ENCODE measurements around the gene COX7A2. TPM values are rescaled to one million over a fixed set of nuclear protein-coding genes. Genes with fewer than 3 reads are reported as not detected.

COX7A2 gene
- total RNA-seq, 6 experiments from 2014 or later, result 159 to 345 (median 218) TPM

GRCh38 chr6:75204217-75204958, 39.2 kb downstream of the COX7A2 start:
- peaks cover 7 to 41% of the 10 kb centered on the region in 2 donors for H3K27me3 ChIP-seq
- DNase-seq, result peak in 2 of 3 donors; percentile 66 to 68
- no peak for TF ChIP-seq POLR2A (IDR thresholded peaks at IDR 0.05)
- TF ChIP-seq, protein P1, sequence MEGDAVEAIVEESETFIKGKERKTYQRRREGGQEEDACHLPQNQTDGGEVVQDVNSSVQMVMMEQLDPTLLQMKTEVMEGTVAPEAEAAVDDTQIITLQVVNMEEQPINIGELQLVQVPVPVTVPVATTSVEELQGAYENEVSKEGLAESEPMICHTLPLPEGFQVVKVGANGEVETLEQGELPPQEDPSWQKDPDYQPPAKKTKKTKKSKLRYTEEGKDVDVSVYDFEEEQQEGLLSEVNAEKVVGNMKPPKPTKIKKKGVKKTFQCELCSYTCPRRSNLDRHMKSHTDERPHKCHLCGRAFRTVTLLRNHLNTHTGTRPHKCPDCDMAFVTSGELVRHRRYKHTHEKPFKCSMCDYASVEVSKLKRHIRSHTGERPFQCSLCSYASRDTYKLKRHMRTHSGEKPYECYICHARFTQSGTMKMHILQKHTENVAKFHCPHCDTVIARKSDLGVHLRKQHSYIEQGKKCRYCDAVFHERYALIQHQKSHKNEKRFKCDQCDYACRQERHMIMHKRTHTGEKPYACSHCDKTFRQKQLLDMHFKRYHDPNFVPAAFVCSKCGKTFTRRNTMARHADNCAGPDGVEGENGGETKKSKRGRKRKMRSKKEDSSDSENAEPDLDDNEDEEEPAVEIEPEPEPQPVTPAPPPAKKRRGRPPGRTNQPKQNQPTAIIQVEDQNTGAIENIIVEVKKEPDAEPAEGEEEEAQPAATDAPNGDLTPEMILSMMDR (IDR thresholded peaks at IDR 0.05), result peak; percentile 61 to 67 (median 63)
- H3K4me3 ChIP-seq, result peak overlapping the region; percentile 14 to 37 (median 20)
- H3K36me3 ChIP-seq, result no peaks in the 10 kb centered on the region
- intact Hi-C loops (cut with DNase I), result no loop called here
- 3% methylated on average over 35 of the region's 35 CpGs for WGBS (ENCODE audit: insufficient coverage, low coverage, low lambda C conversion rate, missing lambda C conversion rate)
- no peaks in the 10 kb centered on the region for H3K9me3 ChIP-seq
- peak; percentile 45 to 61 (median 52) for ATAC-seq
- H3K27ac ChIP-seq, result no peak overlapping the region
- peaks cover 0 to 38% (median 3%) of the 10 kb centered on the region in 4 donors for H3K4me1 ChIP-seq

GRCh38 chr6:75203721-75204120, 39.9 kb downstream of the COX7A2 start:
- TF ChIP-seq, protein P1 (IDR thresholded peaks at IDR 0.05), result no peak
- TF ChIP-seq POLR2A (IDR thresholded peaks at IDR 0.05), result no peak
- H3K4me3 ChIP-seq, result no peak overlapping the region
- 11% methylated on average over 5 of the region's 5 CpGs for WGBS (ENCODE audit: insufficient coverage, low coverage, low lambda C conversion rate, missing lambda C conversion rate)
- peaks cover 7 to 44% of the 10 kb centered on the region in 2 donors for H3K27me3 ChIP-seq
- DNase-seq (no peak), ATAC-seq (no peak)
- no peaks in the 10 kb centered on the region for H3K9me3 ChIP-seq
- H3K36me3 ChIP-seq, result no peaks in the 10 kb centered on the region
- intact Hi-C loops (cut with DNase I), result no loop called here
- no peak overlapping the region for H3K27ac ChIP-seq
- H3K4me1 ChIP-seq, result peaks cover 0 to 37% (median 3%) of the 10 kb centered on the region in 4 donors

DNA sequence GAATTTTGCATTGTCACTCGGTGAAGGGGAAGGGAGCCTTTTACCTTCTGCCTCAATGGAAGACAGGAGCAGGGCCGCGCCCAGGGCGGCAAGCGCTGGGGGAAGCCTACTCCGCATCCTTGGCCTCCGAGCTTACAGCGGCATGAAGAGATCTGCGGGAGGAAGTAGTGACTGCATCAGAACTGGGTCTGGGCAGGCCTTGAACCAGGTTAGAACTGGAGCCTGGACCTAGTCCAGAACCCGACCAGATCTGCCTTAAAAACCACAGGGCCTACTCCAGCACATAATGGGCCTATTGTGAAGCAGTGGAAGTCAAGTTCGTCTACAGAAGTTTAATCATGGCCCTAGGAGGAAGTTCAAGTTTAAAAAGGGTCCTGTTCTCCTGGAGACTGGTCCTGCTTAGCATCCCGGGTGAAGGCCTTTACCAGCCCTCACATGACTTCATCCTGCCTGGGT, 40.9 kb downstream of the COX7A2 start:
- H3K27me3 ChIP-seq, result peaks cover 7 to 44% of the 10 kb centered on the region in 2 donors
- H3K27ac ChIP-seq, result no peak overlapping the region
- no peak for DNase-seq
- no peak overlapping the region for H3K4me3 ChIP-seq
- H3K9me3 ChIP-seq, result no peaks in the 10 kb centered on the region
- peaks cover 0 to 30% (median 3%) of the 10 kb centered on the region in 4 donors for H3K4me1 ChIP-seq
- ATAC-seq, result no peak
- no peaks in the 10 kb centered on the region for H3K36me3 ChIP-seq
- intact Hi-C loops (cut with DNase I), result no loop called here
- TF ChIP-seq POLR2A (IDR thresholded peaks at IDR 0.05), result no peak
- TF ChIP-seq, protein P1 (IDR thresholded peaks at IDR 0.05), result no peak
- 19% methylated on average over 10 of the region's 12 CpGs for WGBS (ENCODE audit: insufficient coverage, low coverage, low lambda C conversion rate, missing lambda C conversion rate)

DNA sequence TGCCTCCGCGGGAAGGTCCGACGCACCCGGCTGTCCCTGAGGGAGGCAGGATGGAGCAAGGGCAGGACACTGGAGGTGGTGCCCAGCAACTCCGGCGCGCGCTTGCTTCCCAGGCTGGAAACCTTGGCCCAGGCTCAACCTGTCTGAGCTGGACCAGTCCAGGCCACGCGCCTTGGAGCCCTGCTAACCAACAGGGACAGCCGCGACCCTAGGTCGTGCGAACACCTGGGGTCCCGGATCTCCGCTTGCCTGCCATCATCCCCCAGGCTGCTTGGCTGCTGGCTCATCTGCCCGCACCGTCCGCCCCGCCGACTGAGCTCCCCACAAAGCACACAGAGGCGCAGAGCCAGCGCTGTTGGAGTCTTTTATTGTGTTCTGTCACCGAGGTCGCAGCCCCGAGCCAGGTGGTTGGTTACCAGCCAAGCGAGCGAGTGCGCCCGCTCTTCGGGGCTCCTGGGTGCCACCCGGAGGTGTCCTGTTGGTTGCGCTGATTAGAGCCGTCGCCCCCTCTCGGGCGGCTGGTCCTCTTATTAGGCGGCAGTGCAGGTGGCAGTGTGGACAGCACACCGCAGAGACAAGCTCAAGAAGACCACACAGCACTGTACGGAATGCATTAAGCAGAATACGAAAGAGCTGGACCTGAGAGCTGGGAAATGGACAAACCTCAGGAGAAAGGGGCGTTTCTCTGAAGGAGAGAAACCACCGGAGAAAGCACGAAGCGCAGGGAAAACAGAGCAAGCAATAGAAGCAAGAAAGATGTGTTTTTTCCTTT, 41.5 kb downstream of the COX7A2 start:
- no peak overlapping the region for H3K27ac ChIP-seq
- TF ChIP-seq POLR2A (IDR thresholded peaks at IDR 0.05), result no peak
- TF ChIP-seq, protein P1 (IDR thresholded peaks at IDR 0.05), result no peak
- intact Hi-C loops (cut with DNase I), result no loop called here
- peaks cover 0 to 25% (median 3%) of the 10 kb centered on the region in 4 donors for H3K4me1 ChIP-seq
- WGBS (ENCODE audit: insufficient coverage, low coverage, low lambda C conversion rate, missing lambda C conversion rate), result 4% methylated on average over 16 of the region's 46 CpGs
- no peaks in the 10 kb centered on the region for H3K9me3 ChIP-seq
- ATAC-seq (peak; percentile 15 to 43 (median 26)), DNase-seq (no peak)
- H3K4me3 ChIP-seq, result no peak overlapping the region
- no peaks in the 10 kb centered on the region for H3K36me3 ChIP-seq
- peaks cover 7 to 44% of the 10 kb centered on the region in 2 donors for H3K27me3 ChIP-seq
